IPS DF 6.9 (cell line): ENCODE measurements around the gene HSDL1.

ENCODE experiments used
- DNase-seq: peaks from one replicate; pipeline ENCODE4 v3.0.0-alpha.2; 2013; ENCODE audit warnings: low read depth, low spot score
- H3K27ac ChIP-seq: one replicate; pipeline ENCODE4 v1.5.1; 2013; ENCODE audit warnings: low read length, control low read depth
- H3K27me3 ChIP-seq: 2 replicates; pipeline ENCODE4 v1.6.1; 2013; ENCODE audit warnings: mild to moderate bottlenecking, low read length; ENCODE audit not compliant: control insufficient read depth, insufficient read depth
- H3K36me3 ChIP-seq: 2 replicates; pipeline ENCODE4 v1.6.1; 2013; ENCODE audit warnings: low read length; ENCODE audit not compliant: control insufficient read depth, insufficient read depth
- H3K4me1 ChIP-seq: 2 replicates; pipeline ENCODE4 v1.6.1; 2013; ENCODE audit warnings: low read length; ENCODE audit not compliant: control insufficient read depth, insufficient read depth
- H3K4me3 ChIP-seq: 2 replicates; pipeline ENCODE4 v1.5.1; 2013; ENCODE audit warnings: mild to moderate bottlenecking, low read length
- H3K9me3 ChIP-seq: 2 replicates; pipeline ENCODE4 v1.6.1; 2013; ENCODE audit warnings: low read length, inconsistent platforms; ENCODE audit not compliant: control insufficient read depth, insufficient read depth
- WGBS: extraction: QIAGEN DNeasy Blood & Tissue Kit; methylation state at CpG from one replicate; pipeline ENCODE4 v1.1.7; 2013; ENCODE audit warnings: mixed read lengths, missing lambda C conversion rate; ENCODE audit not compliant: insufficient read length, insufficient coverage; 5-methylcytosine and 5-hydroxymethylcytosine counted together

HSDL1 gene

DNA sequence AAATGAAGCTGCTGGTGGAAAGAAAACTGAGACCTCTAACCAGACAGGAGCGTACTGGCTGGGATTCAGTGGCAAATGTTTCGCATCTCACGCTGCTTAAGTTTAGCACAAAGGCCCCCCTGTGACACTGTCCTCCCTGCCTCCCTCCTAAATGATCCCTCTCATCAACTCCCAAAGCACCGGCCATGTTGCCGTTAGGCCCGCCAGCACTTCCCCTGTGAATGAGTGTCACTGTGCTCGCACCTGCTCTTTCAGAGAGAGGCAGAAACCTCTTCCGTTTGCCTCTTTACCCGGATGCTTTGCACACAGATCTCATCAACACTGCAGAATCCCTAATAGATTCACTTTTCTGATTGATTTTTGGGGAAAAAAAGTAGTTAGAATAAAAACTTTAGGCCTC lies 54.8 kb downstream of the HSDL1 start:
- H3K4me1 ChIP-seq: no peaks in the 10 kb centered on the region
- peaks cover 27% of the 10 kb centered on the region for H3K36me3 ChIP-seq
- no peak for DNase-seq
- no peaks in the 10 kb centered on the region for H3K9me3 ChIP-seq
- no peaks in the 10 kb centered on the region for H3K27me3 ChIP-seq
- WGBS: no CpG with 5 or more reads among the region's 9 CpGs
- no peak overlapping the region for H3K27ac ChIP-seq
- H3K4me3 ChIP-seq: no peak overlapping the region

DNA sequence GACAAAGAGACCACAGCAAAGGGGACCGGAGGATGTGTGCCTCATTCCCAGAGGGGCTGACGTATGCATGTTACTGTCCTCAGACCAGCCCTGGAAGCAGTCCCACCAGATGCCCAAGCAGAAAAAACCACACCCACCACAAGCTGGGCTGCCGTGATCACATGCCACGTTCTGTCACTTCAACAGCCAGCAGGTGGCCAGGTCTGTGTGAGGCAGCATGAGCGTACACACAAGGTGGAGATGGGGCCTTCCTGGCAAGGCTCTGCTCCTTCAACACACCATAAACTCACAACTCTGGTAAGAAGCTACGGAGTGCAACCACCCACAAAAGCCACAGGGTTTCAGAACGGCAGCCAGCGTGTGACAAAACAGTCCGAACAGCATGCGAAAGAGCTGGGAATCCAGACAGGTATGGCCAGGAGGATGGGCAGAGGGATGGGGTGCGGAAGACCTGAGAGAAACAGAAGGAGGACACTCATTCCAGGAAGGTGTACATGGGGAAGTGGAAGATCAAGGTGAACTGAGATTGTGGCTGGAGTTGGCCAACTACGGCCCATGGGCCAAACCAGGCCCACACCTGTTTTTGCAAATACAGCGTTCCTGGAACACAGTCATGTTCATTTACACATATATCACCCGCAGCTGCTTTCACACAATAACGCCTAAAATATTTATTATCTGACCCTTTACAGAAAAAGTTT lies 56.1 kb downstream of the HSDL1 start:
- no peak for DNase-seq
- H3K36me3 ChIP-seq: peaks cover 28% of the 10 kb centered on the region; the same call in 1 of the 2 replicates

DNA sequence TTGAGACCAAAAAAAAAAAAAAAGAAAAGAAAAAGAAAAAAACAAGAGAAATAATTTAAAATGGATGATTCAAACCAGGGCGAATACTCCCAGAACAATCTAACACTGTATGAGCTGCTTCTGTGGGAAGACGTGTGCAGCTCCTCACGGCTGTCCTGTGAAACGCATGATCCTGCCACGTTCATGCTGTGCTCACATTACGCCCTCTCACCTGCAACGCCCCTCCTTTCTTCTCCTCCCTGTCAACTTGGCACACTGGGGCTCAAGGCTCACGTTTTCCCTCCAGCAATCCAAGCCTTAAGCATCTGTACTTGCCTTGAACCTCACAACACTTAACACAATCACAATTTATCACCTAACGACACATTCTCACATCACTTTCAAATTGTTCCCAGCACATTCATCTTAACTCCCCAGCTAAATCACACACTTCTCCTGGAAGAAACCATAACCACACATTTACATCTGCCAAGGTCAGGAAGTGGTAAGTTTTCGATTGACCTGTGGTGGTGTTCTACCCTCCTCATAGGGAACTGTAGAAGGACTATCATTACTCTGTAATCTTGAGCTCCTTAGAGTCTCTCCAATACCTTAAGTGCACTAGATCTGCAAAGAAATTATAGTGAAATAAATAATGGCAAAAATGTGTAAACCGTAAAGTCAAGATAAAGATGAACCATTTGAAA lies 57.4 kb downstream of the HSDL1 start:
- no peaks in the 10 kb centered on the region for H3K9me3 ChIP-seq
- WGBS: 100% methylated on average over 1 of the region's 11 CpGs
- H3K4me3 ChIP-seq: no peak overlapping the region
- no peak for DNase-seq
- H3K27ac ChIP-seq: no peak overlapping the region
- H3K4me1 ChIP-seq: no peaks in the 10 kb centered on the region
- H3K36me3 ChIP-seq: peaks cover 18% of the 10 kb centered on the region; the same call in 1 of the 2 replicates
- no peaks in the 10 kb centered on the region for H3K27me3 ChIP-seq

More for the DNA sequence above, 56.1 kb downstream of the HSDL1 start:
- Histone ChIP-seq H3K9me3 (no peaks in the 10 kb centered on the region), H3K27ac (no peak overlapping the region), H3K4me1 (no peaks in the 10 kb centered on the region), H3K4me3 (no peak overlapping the region), H3K27me3 (no peaks in the 10 kb centered on the region)
- WGBS: no CpG with 5 or more reads among the region's 15 CpGs

DNA sequence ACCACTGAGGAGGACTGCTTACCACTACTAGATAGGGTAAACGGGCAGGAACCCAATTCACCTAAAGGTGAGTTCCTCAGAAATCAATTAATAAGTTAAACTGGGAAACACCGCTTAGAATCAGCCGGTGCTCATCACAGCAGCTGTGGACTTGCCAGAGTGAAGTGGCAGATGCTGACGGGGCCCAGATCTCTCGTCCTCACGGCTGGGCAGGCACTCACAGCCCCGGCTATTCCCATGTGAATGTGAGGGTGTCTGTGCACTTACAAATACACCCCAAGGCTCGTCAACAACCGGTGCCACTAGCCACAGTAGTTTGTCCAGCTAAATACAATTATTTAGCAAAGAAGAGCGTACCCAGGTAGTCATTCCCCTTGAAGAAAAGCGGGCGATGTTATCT lies 58.0 kb downstream of the HSDL1 start:
- Histone ChIP-seq H3K36me3 (peaks cover 20% of the 10 kb centered on the region; the same call in 1 of the 2 replicates), H3K9me3 (no peaks in the 10 kb centered on the region), H3K27ac (no peak overlapping the region), H3K4me3 (no peak overlapping the region), H3K27me3 (no peaks in the 10 kb centered on the region), H3K4me1 (no peaks in the 10 kb centered on the region)
- no peak for DNase-seq
- WGBS: no CpG with 5 or more reads among the region's 12 CpGs

DNA sequence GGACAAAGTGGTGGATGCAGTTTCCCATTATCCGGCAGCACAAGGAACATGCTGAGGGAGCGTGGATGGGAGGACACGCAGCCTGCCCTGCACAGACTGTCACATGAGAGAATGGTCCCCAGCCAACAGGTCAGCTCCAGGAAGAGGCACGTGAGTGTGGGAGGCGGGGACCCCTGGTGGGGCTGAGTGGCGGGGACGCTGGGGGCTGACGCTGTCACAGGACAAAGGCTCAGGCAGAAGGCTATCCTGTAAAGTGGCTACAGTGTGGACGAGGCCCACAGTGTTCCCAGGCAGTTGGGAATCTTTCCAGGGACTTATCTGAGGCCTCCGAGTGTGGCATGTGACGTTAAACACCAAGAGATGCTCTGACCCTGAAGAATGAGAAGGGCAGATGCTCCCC lies 58.6 kb downstream of the HSDL1 start:
- Histone ChIP-seq H3K4me1 (no peaks in the 10 kb centered on the region), H3K9me3 (no peaks in the 10 kb centered on the region), H3K36me3 (peaks cover 24% of the 10 kb centered on the region), H3K4me3 (no peak overlapping the region), H3K27me3 (no peaks in the 10 kb centered on the region), H3K27ac (no peak overlapping the region)
- WGBS: no CpG with 5 or more reads among the region's 11 CpGs
- no peak for DNase-seq

DNA sequence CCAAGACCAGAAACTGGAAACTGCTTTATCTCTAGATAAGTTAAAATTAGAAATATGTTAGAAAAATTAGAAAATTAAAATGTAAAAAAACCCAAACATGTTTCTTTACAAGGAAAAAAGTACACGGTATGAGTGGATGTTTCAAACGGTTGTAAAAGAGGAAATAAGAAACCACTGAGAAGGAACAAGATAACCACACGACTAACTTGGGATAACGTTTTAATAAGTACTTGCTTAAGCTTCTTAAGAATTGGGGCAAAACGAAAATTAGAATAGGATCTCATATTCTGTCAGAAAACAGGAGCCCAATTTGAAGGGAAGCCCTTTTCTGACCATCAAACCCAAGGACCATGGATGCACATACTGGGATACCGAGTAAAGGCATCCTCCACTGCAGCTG lies 59.2 kb downstream of the HSDL1 start:
- DNase-seq: no peak
- Histone ChIP-seq H3K9me3 (no peaks in the 10 kb centered on the region), H3K4me3 (no peak overlapping the region), H3K27ac (no peak overlapping the region), H3K27me3 (no peaks in the 10 kb centered on the region), H3K36me3 (peaks cover 24% of the 10 kb centered on the region), H3K4me1 (no peaks in the 10 kb centered on the region)
- WGBS: no CpG with 5 or more reads among the region's 6 CpGs

DNA sequence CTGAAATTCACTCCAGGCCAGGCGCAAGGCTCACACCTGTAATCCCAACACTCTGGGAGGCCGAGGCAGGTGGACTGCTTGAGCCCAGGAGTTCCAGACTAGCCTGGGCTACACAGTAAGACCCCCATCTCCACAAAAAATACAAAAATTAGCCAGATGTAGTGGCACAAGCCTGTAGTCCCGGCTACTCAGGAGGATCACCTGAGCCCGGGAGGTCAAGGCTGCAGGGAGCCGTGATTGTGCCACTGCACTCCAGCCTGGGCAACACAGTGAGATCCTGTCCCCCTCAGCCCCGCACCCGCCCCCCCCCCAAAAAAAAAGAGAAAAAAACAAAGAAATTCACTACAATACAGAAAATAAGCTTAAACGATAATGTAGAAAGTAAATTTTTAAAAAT lies 59.7 kb downstream of the HSDL1 start:
- no peak overlapping the region for H3K4me3 ChIP-seq
- no peaks in the 10 kb centered on the region for H3K9me3 ChIP-seq
- no peaks in the 10 kb centered on the region for H3K4me1 ChIP-seq
- no peak for DNase-seq
- no peak overlapping the region for H3K27ac ChIP-seq
- no peaks in the 10 kb centered on the region for H3K27me3 ChIP-seq
- WGBS: no CpG with 5 or more reads among the region's 8 CpGs
- H3K36me3 ChIP-seq: peaks cover 26% of the 10 kb centered on the region

DNA sequence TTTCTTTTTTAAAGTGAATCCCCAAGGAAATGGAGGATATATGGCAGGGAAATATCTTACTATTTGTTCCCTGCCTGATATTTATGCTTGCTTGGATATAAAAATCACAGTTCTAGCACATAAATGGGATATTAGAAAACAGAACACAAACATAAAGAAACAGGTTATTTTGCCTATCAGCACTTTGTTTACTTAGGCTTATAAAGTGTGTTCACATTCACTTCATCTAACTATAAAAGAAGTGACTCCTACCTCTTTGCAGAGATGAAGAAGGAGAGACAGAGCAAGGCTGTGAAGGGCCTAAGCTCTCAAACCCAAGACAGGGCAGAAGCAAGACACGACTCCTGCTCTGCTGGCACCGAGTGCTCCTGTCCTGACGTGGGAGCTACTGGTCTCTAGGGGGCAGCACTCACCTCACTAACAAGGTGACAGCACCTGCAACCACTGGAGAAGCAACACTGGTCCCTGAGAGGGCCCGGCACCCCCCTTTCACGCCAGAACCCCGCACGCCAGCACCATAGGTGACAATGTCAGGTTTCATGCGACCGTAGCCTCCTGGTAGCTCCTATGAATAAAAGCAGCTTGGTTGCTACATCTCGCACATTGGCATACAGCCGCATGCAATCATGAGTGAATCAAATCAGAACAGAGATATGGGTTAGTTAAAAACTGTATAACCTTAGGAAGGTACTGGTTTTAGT lies 60.3 kb downstream of the HSDL1 start:
- peaks cover 27% of the 10 kb centered on the region for H3K36me3 ChIP-seq
- H3K27ac ChIP-seq: no peak overlapping the region
- WGBS: no CpG with 5 or more reads among the region's 11 CpGs
- H3K4me1 ChIP-seq: no peaks in the 10 kb centered on the region
- no peaks in the 10 kb centered on the region for H3K9me3 ChIP-seq
- peak; percentile 67 for DNase-seq
- H3K27me3 ChIP-seq: no peaks in the 10 kb centered on the region
- H3K4me3 ChIP-seq: no peak overlapping the region

DNA sequence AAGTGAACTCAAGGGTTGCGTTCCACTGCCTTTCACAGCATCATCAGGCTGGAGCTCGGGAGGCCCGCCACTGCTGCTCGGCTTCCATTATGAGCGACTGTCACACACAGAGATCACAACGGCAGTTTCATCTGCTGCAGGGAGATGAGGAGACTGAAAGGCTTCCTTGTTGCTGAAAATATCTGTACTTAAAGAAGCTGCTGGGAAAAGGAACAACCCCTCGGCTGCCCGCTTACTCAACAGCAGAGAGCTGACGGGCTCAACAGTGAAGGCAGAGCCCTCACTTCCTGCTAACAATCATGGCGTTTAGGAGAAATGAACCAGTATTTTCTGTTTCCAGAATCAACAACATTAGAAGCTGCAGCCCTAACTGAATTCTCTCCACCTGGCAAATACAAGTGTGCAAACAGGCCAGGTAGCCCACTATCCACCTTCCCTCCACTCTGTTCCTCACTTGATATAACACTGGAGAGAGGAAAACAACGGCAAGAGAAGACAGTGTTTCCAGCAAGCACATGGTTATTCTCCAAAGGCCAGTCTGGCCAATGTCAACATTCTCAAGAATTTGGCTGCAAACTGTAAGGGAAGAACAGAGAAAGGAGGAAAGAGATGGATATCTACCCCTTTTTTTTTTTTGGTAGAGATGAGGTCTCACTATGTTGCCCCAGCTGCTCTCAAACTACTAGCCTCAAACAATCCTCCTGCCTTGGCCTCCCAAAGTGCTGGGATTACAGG lies 62.0 kb downstream of the HSDL1 start:
- Histone ChIP-seq H3K36me3 (peaks cover 22% of the 10 kb centered on the region), H3K27me3 (no peaks in the 10 kb centered on the region), H3K4me1 (no peaks in the 10 kb centered on the region), H3K4me3 (no peak overlapping the region), H3K9me3 (no peaks in the 10 kb centered on the region), H3K27ac (no peak overlapping the region)
- WGBS: no CpG with 5 or more reads among the region's 11 CpGs
- no peak for DNase-seq

DNA sequence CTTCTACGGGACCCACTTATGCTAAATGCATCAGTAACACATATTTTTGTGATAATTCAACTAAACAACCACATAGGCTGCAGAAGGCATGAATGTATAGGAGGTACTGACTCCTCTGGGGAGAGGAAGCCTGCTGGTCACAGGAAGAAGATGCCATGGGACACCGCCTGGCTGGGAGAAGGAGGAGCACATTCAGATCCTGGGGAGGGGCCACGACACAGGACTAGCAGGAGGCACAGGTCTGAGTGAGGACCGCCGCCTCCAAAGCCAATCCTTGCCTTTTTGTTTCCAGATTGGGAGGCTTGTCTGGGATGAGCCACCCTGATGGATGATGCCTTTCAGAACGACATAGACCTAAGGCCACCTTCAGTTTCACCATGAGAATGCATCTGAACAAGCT lies 62.9 kb downstream of the HSDL1 start:
- no peaks in the 10 kb centered on the region for H3K27me3 ChIP-seq
- H3K4me1 ChIP-seq: no peaks in the 10 kb centered on the region
- peaks cover 22% of the 10 kb centered on the region for H3K36me3 ChIP-seq
- no peaks in the 10 kb centered on the region for H3K9me3 ChIP-seq
- no peak overlapping the region for H3K27ac ChIP-seq
- H3K4me3 ChIP-seq: no peak overlapping the region
- WGBS: no CpG with 5 or more reads among the region's 6 CpGs
- no peak for DNase-seq
